ENCODE results near the gene ATP7A.
A peak's percentile ranks its signal among the peaks of the same experiment; 100 is the strongest.

ATP7A gene

DNA sequence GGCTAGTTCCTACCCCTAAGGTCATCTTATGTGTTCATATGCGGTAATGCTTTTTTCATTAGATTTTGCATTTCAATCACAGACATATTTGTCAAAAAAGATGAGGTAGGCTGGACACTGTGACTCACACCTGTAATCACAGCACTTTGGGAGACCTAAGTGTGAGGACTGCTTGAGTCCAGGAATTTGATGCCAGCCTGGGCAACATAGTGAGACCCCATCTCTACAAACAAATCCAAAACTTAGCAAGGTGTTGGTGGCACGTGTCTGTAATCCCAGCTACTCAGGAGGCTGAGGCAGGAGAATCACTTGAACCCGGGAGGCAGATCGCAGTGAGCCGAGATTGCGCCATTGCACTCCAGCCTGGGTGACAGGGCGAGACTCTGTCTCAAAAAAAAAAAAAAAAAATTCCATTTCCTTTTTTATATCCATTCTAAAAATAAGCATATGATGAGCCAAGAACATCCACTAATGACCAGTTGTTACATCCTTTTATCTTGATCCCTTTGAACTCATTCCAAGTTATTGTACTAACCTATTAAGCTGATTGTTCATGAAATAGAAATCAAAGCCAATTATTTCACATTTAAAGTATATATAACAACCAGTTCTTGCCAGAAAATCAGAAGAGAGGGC, 35.5 kb downstream of the ATP7A start:
- DNase-seq, result no peak

DNA sequence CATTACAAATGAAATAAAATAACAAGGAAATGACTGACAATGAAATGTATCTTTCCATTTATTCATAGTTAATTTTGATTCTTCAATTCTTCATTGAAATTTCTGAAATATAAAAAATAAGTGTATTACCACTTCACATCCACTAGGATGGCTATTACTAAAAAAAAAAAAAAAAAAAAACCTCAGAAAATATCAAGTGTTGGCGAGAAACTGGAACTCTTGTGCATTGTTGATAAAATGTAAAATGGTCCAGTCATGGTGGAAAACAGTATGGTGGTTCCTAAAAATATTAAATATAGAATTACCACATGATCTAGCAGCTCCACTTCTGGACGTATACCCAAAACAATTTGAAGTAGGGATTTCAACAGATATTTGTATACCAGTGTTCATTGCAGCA, 36.1 kb downstream of the ATP7A start:
- no peak for DNase-seq

DNA sequence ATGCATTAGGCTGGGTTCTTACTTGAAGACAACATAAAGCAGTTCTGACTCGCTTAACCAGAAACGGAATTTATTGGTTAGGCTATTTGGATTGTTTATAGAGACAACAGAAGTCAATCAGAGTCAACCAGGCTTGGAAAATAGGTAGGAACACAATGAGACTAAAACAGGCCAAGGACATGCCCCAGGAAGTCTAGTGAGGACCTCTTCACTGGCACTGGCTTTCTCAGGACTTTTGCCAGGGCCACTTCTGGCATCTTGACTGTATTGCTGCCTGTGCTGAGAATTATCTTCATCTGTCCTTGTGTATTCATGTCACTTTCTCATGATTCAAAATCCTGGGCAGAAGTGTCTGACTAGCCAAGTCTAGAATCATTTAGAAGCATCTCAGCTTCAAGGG, 39.3 kb downstream of the ATP7A start:
- no peak for DNase-seq

DNA sequence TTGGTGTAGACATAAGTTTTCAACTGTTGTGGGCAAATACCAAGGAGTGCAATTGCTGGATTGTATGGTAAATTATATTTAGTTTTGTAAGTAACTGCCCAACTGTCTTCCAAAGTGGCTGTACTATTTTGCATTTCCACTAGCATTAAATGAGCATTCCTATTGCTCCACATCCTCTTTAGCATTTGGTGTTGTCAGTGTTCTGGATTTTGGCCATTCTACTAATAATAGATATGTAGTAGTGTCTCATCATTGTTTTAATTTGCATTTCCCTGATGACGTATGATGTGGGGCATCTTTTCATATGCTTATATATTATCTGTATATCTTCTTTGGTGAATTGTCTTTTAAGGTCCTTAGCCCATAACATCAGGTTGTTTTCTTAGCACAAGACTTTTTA, 41.7 kb downstream of the ATP7A start:
- no peak for DNase-seq

DNA sequence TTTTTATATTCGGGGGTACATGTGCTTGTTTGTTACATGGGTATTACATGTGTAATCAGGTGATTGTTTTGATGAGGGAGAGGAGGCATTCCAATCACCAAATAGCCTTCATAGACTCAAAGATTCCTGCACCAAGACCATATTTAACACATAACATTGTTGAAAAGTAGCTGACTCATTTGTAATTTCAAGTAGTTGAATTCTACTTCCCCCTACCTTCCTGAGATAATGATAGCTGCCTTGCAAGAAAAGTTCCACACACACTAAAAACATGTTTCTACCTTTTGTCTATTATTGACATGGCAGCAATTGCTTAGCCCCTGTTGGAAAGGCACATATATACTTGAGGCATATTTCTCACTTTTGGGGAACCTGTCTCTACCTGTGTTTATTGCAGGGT, 42.8 kb downstream of the ATP7A start:
- DNase-seq, result no peak

DNA sequence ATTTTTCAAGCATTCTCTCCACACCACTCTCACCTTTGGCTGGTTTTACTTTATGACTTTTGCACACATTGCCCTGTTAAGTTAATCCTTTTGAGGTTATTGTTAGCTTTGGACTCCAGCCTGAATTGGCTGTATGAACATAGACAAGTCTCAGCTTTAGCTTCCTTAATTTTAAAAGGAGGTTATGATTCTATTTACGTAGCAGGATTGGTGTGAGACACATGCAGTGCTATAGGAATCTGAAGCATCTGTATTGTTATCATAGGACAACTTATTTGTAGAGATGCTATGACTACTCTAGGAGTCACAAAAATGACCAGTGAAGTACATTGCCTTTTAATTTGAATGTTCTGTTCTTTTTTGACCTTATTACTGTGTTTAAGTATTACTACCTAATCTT, 43.2 kb downstream of the ATP7A start:
- no peak for DNase-seq

DNA sequence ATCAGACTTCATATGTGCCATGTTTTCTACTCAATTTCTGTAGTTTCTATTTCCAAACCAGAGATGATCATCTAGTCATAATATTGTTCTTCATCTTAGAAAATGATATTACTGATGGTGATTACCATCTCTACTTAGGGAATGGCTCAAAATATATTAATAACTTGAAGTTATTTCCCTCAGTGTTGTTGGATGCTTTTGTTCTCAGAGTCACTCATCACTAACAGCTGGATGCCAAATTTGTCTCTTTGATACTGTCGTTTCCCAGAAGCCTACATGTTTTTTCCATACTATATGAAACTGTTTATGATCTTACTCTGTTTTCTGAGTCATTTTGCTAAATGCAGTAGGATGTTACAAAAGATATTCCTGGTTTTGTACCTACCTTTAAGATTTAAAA, 50.1 kb downstream of the ATP7A start:
- no peak for DNase-seq

DNA sequence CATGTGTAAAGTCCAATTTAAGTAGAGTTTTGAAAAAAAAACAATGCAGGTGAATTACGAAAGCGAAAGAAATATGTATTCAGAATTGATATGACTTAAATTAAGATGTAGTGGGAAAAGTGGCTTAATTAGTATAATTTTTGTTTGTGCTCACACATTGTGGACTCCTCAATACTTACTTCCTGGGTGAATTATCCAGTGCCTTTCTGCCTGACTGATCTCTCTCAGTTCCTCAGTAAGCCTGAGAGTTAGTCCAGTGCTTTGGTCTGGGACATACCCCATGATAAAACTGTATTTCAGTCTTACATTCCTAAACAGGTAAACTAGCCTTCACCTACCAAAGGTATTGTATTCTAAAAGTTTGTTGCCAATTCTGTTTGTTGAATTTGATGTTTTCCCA, 50.6 kb downstream of the ATP7A start:
- no peak for DNase-seq

DNA sequence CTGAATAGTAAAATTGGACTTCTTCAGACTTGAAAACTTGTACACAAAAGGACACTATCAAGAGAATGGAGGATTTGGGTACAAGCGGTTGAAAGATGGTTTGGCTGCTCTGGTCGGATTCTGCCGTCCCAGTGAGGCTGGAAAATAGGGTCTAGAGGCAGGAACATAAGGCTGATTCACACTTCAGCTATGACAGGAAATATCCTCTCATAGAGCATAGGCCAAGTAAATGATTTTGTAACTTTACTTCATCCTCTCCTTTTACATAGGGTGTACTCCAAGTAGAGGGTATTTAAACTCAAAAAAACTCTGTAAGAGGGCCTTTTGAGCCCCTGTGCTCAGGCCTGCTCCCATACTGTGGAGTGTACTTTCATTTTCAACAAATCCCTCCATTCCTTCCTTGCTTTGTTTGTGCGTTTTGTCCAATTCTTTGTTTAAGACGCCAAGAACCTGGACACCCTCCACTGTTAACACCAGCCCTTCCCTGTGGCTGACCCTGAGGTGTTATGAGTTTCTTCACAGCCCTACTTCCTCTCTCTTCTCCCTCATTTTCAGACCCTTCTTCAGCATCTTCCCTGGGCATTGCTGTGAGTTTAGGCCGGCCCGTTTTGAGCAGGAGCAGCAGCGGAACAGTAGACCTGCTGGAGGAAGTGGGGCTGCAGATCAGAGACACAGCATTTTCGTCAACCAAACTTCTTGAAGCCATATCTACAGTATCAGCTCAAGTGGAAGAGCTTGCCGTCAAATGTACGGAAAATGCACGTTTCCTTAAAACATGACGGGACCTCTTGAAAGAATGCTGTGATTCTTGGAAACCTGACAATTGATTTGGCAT, 51.8 kb downstream of the ATP7A start:
- DNase-seq, result no peak

DNA sequence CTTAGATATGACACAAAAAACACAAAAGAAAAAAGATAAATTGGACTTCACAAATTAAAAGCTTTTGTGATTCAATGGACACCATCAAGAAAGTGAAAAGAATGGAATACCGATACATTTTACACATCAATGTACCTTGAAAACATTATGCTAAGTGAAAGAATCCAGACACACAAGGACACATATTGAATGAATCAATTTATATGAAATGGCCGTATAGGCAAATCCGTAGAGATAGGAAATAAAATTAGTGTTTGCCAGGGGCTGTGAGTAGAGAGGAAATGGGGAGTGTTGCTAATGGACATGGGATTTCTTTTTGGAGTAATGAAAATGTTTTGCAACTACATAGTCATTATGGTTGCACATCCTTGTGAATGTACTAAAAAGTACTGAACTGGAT, 55.9 kb downstream of the ATP7A start:
- no peak for DNase-seq

DNA sequence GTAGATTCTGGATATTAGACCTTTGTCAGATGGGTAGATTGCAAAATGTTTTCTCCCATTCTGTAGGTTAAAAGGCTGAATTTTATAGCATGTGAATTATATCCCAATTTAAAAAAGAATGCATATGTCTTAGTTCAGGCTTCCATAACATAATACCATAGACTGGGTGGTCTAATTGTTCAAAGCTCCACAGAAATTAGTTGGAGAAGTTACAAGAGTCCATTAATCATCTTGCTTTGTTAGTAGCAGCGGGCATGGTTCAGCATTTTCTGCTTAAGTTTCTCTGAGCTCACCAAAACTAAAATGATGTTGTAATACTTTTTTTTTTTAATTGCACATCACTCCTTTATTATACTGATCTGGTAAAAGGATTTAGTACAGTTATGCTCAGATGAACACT, 57.1 kb downstream of the ATP7A start:
- no peak for DNase-seq

DNA sequence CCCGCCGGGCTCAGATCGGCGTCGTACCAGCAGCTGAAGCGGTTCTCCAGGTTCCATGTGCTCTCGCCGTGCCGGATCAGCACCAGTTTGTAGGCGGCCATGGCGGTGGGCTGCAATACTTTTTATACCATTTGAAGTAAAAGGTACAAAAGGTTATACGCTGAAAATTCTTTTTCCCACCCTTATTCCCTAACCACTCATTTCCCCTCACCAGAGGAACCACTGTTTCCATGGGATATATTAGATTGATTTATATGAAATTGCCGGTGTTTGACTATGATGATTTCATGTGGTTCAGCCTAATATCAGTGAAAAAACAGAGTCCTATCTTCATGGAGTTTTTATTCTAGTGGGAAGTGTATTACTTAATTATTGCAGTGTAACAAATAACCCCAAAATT, 59.0 kb downstream of the ATP7A start, which contains the start of gene PGAM4:
Gene PGAM4 (minus strand): TSS at position 101 of the 400 bp plus-strand sequence. CDS start 0 bp downstream, at position 101.
- no peak for DNase-seq

DNA sequence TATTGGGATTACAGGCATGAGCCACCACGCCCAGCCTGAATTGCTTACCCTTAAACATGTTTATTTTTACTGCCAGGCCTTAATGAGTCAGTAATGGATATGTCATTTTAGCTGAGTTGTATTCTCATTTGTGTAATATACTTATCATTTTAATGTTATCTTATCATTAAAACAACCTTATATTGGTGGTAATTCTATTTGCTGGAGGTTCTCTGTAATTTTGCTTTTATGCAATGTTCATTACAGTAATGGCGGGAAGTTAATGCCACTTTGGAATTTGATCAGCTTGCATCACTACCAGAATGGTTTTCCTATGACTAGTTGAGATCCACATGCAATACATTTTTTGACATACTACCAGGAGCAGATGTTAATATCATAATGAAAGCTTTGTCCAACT, 65.3 kb downstream of the ATP7A start:
- no peak for DNase-seq

DNA sequence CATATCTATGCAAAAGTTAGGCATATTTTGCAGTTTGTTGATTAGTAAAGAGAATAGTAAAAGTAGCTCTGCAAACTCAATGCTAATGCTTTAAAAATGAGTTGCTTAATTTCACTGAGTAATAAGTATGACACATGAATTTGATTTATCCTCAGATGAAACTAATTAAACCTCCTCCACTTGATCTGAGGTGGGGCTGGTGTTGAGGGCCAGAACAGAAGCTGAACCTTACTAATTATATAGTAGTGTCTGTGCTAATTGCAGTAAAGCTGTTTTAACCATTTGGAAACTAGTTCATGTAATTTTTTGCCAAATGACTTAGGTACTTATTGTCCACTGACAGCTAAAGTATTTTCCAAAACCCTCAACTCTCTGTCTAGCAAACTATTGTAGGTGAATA, 66.6 kb downstream of the ATP7A start:
- DNase-seq, result no peak

DNA sequence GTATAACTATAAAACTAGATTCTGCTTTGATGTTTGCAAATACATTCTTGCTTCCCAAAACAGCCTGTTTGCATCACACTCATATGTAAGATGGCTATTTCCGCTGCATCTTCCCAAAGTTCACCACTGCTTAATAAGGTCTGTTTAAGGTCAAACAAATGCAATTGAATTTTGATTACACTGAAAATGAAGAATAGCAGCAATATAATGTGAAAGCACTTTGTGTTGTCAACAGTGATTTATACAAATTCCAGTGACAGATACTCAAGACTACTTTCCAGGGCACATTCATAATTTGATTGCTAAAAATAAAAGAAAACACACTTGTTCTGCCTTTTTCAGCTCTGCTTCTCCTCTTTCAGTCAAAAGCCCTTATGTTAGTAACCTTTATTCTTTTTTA, 67.0 kb downstream of the ATP7A start:
- DNase-seq, result no peak

DNA sequence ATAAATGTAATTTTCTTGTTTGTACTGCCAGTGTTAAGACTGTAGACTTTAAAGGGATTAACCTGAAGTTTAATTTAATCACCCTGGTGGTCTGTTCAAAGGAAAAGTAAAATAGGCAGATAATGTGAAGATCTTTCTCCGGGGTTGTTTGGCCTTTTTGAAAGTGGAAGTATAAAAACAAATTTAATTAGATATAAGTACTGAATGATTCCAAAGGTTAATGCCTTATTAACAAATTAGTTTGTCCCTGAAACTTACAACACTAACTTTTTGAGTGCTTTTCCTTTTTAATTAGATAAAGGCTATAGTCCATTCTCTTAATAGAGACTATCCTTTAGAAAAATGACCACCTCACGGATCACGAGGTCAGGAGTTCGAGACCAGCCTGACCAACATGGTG, 69.4 kb downstream of the ATP7A start:
- DNase-seq, result no peak

DNA sequence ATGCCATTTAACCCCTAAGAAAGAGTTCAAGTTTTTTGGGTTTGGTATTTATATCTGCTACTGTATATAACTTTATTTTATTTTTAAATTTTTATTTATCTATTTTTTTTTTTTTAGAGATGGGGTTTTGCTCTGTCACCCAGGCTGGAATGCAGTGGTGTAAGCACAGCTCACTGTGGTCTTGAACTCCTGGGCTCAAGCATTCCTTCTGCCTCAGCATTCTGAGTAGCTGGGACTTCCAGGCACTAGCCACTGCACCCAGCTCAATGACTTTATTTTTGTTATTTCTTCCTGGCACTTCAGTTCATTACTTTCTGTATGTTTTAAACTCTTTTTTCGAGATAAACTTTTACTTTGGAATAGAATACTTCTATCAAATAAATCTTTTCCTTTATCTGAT, 101.4 kb downstream of the ATP7A start:
- no peak for DNase-seq

DNA sequence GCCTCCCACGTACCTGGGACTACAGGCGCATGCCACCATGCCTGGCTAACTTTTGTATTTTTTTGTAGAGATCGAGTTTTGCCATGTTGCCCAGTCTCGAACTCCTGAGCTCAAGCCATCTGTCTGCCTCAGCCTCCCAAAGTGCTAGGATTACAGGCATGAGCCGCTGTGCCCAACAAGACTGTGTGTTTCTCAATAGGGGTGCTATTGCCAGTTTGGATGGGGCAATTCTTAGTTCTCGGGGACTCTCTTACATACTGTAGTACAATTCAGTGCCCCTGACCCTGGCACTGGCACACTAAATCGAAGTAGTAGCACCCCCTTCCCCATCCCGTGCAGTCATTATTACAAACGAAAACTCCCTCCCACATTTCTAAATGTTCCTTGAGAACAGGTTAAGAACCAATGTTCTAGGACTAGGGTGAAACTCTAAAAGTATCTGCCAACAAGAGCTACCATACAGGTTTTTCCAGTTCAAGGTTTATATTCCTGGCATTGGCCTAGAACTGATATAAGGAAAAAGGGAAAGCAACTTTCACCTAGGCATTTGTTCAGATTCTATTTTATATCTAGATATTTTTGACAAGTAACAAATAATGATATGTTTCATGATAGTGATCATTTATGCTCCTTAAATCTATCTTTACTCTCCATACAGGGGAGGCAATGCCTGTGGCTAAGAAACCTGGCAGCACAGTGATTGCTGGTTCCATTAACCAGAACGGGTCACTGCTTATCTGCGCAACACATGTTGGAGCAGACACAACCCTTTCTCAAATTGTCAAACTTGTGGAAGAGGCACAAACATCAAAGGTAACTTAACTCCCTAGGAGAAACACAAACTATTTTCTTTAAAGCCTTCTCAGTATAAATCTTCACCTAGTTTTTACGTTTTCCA, 109.3 kb downstream of the ATP7A start:
- no peak for DNase-seq

DNA sequence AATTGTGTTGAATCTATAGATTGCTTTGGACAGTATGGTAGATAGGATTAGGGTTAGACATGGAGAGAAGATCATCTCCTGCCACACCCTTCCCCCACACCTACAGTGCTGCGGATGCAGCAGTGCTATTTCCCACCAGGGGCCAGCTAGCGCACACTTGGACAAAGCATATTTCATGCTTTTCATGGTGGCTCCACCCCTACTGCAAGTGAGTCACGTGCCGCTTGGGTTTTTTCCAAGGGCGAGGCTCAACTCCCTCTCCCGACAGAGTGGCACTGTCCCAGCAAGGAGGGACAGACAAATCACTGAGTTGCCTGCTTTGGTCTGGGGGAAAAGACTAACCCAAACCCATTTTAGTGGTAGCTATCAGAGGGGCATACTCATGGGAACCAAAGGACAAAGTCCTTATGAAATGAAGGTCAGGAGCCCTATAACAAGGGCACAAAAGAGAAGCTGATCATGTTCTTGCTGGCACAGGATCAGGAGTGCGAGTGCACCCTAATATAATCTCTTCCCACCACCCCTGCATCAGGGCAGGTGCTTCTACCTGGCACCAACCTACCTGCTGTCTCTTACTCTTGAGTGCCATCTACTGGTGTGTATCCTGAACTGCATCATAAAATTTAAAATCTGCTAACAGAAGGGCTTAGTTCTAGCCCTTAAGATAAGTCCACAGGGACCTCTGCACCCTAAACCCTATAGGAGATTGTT, 114.0 kb downstream of the ATP7A start:
- DNase-seq, result no peak

DNA sequence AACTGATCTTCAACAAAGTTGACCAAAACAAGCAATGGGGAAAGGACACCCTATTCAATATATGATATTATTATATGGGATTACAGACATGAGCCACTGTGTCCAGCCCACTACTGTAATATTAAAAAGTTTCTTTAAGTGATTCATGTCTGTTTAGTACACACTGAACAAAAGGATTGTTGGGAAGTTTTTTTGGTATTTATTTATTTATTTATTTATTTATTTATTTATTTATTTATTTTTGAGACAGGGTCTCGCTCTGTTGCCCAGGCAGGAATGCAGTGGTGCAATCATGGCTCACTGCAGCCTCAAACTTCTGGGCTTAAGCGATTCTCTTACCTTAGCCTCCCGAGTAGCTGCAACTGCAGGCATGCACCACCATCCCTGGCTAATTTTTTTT, 117.3 kb downstream of the ATP7A start:
- DNase-seq, result no peak

DNA sequence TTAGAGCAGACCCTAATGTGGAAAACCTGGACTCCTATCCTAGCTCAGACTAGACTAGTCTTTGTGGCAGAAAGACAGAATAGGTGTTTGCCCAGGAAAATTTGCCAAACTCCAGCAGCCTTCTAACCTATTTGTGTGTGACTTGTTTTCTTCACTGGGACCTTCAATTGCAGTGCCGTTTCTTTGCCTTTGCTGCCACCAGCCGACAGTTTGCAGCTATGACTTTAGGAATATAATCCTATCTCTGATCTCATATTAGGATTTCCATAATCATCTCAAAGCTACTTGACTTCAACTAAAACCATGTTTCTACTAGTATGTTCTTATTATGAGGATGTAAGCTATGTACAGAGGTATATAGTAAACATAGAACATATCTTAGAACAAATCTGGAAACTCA, 119.2 kb downstream of the ATP7A start:
- DNase-seq, result peak; percentile 0

DNA sequence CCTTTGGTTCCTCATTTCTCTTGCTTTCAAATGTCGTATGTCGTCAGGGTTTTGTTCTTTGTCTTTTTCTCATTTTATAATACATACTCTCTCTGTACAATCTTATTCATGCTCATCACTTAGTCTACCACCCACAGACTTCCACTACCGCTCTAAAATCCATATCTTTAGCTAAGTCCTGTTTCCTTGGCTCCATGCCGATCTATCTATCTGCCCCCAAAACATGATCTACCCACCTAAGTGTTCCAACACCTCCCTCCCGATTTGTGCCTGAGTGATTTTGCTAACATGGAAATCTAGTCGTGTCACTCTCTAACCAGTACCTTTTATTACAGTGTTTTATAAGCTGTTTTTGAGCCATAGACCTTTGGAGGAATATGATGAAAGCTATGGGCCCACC, 124.6 kb downstream of the ATP7A start:
- no peak for DNase-seq

DNA sequence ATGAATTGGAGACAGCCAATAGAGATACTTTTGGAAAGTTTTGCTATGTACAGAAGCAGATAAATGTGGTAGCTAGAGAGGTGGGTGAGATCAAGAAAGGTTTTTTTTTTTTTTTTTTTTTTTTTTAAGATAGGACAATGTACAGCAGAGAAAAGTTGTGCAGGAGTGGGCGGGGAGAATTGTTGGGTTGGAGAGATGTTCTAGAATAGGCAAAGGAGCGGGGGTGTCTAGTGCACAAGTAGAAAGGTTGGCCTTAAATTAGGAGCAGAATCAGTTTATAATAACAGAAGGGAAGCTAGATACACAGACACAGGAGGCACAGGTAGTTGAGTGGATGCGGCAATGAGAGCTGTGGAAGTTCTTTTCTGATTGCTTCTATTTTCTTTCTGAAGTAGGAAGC, 127.4 kb downstream of the ATP7A start:
- no peak for DNase-seq

Measured in NCI-H1436 (cell line).